ENCODE results near the gene ATAD1. TPM values are rescaled to one million over a fixed set of nuclear protein-coding genes. Genes with fewer than 3 reads are reported as not detected.

Gene ATAD1
- total RNA-seq, 1 experiment from 2014 or later, result 62.0 TPM

DNA sequence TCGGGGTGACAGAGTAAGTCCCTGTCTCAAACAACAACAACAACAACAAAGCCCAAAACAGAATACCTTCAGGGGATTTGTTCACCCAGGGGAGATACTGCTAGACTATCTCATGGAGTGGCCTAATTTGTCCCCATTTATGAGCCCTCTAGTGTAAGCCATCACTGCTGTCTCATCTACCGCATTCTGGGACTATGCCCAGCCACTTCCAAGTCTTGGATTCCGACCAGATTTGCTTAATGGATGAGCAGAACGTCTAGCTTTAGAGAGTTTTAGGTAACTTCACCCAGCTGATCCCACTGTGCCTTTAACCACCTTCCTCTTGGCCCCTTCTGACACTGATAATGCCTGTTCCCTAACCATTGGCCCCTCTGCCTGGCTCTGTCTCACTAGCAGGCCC lies 111.3 kb downstream of the ATAD1 start:
- DNase-seq (ENCODE audit: low read depth, low spot score) (no peak), ATAC-seq (no peak)
- no peaks in the 10 kb centered on the region for H3K4me1 ChIP-seq (ENCODE audit: control insufficient read depth, insufficient read depth, low read length)
- in situ Hi-C loops (cut with HindIII; ENCODE audit: low pct_unique_long_range_greater_than_20kb, low sequenced_read_pairs), result no loop called here
- no peaks in the 10 kb centered on the region for H3K27me3 ChIP-seq (ENCODE audit: control insufficient read depth, insufficient read depth, low read length)
- H3K27ac ChIP-seq (ENCODE audit: low read length), result no peak overlapping the region
- no peaks in the 10 kb centered on the region for H3K36me3 ChIP-seq (ENCODE audit: control insufficient read depth, insufficient read depth, low read length)
- TF ChIP-seq TCF7L2 (IDR thresholded peaks at IDR 0.05; ENCODE audit: low read depth, low read length) (no peak), SIN3A (IDR thresholded peaks at IDR 0.05; ENCODE audit: borderline replicate concordance, insufficient read depth, low read depth, low read length) (no peak), POLR2AphosphoS5 (IDR thresholded peaks at IDR 0.05; ENCODE audit: low read depth, low read length) (no peak)
- TF ChIP-seq, protein P1, sequence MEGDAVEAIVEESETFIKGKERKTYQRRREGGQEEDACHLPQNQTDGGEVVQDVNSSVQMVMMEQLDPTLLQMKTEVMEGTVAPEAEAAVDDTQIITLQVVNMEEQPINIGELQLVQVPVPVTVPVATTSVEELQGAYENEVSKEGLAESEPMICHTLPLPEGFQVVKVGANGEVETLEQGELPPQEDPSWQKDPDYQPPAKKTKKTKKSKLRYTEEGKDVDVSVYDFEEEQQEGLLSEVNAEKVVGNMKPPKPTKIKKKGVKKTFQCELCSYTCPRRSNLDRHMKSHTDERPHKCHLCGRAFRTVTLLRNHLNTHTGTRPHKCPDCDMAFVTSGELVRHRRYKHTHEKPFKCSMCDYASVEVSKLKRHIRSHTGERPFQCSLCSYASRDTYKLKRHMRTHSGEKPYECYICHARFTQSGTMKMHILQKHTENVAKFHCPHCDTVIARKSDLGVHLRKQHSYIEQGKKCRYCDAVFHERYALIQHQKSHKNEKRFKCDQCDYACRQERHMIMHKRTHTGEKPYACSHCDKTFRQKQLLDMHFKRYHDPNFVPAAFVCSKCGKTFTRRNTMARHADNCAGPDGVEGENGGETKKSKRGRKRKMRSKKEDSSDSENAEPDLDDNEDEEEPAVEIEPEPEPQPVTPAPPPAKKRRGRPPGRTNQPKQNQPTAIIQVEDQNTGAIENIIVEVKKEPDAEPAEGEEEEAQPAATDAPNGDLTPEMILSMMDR (IDR thresholded peaks at IDR 0.05), result no peak
- TF ChIP-seq, protein P2, sequence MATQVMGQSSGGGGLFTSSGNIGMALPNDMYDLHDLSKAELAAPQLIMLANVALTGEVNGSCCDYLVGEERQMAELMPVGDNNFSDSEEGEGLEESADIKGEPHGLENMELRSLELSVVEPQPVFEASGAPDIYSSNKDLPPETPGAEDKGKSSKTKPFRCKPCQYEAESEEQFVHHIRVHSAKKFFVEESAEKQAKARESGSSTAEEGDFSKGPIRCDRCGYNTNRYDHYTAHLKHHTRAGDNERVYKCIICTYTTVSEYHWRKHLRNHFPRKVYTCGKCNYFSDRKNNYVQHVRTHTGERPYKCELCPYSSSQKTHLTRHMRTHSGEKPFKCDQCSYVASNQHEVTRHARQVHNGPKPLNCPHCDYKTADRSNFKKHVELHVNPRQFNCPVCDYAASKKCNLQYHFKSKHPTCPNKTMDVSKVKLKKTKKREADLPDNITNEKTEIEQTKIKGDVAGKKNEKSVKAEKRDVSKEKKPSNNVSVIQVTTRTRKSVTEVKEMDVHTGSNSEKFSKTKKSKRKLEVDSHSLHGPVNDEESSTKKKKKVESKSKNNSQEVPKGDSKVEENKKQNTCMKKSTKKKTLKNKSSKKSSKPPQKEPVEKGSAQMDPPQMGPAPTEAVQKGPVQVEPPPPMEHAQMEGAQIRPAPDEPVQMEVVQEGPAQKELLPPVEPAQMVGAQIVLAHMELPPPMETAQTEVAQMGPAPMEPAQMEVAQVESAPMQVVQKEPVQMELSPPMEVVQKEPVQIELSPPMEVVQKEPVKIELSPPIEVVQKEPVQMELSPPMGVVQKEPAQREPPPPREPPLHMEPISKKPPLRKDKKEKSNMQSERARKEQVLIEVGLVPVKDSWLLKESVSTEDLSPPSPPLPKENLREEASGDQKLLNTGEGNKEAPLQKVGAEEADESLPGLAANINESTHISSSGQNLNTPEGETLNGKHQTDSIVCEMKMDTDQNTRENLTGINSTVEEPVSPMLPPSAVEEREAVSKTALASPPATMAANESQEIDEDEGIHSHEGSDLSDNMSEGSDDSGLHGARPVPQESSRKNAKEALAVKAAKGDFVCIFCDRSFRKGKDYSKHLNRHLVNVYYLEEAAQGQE (IDR thresholded peaks at IDR 0.05; ENCODE audit: insufficient read depth in 1 of 2, low read depth in 2 of 2, low read length in 1 of 2), result no peak
- H3K9me3 ChIP-seq (ENCODE audit: control insufficient read depth, insufficient read depth, low read depth, low read length), result no peaks in the 10 kb centered on the region
- no peak overlapping the region for H3K4me3 ChIP-seq (ENCODE audit: low read depth in 2 of 2, low read length in 2 of 2)
- intact Hi-C loops (cut with micrococcal nuclease; ENCODE audit: unreplicated experiment), result no loop called here
- ChIA-PET POLR2A (no interaction called here), CTCF (no interaction called here)
- BruUV-seq (replicated peaks), result no TSS peak

DNA sequence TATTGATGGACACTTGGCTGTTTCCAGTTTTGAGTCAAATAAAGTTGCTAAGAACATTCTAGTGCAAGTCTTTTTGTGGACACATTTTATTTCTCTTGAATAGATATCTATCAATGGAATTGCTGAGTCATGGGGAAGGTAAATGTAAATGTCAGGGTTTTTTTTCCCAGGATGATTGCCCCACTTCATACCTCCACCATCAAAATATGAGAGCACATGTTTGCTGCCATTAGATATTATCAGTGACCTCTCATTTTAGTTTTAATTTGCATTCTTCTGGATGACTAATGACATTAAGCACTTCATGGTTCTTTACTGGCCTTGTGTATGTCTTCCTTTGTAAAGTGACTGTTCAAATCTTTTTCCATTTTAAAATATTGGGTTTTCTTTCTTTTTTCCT lies 112.7 kb downstream of the ATAD1 start:
- DNase-seq (ENCODE audit: low read depth, low spot score), result no peak
- no peaks in the 10 kb centered on the region for H3K36me3 ChIP-seq (ENCODE audit: control insufficient read depth, insufficient read depth, low read length)
- intact Hi-C loops (cut with micrococcal nuclease; ENCODE audit: unreplicated experiment) (no loop called here), in situ Hi-C loops (cut with HindIII; ENCODE audit: low pct_unique_long_range_greater_than_20kb, low sequenced_read_pairs) (no loop called here)
- H3K4me1 ChIP-seq (ENCODE audit: control insufficient read depth, insufficient read depth, low read length), result no peaks in the 10 kb centered on the region
- no peak for TF ChIP-seq TCF7L2 (IDR thresholded peaks at IDR 0.05; ENCODE audit: low read depth, low read length)
- TF ChIP-seq, protein P1 (IDR thresholded peaks at IDR 0.05), result no peak
- no peaks in the 10 kb centered on the region for H3K27me3 ChIP-seq (ENCODE audit: control insufficient read depth, insufficient read depth, low read length)
- H3K27ac ChIP-seq (ENCODE audit: low read length), result no peak overlapping the region
- no peak overlapping the region for H3K4me3 ChIP-seq (ENCODE audit: low read depth in 2 of 2, low read length in 2 of 2)
- H3K9me3 ChIP-seq (ENCODE audit: control insufficient read depth, insufficient read depth, low read depth, low read length), result no peaks in the 10 kb centered on the region
- POLR2A ChIA-PET, result no interaction called here
- CTCF ChIA-PET, result no interaction called here
- no TSS peak for BruUV-seq (replicated peaks)
- no peak for ATAC-seq

DNA sequence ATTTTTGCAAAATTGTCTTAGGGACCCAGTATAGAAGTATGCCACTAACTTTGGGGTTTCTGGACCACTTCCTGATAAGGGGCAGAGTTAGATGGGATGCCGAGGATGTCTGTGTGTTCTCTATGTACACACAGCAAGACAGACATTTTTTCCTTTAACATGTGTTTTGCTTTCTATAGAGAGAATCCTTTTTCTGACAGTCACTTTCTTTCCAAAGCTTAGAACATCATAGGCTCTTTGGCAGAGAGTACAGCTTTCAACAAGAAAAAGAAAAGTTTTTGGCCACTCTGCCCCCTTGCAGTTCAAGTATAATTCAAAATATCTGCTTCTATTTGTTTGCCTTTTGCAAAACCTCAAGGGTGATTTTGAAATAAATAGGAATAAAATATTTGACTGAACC lies 114.3 kb downstream of the ATAD1 start:
- ChIA-PET POLR2A (no interaction called here), CTCF (no interaction called here)
- Histone ChIP-seq H3K27me3 (ENCODE audit: control insufficient read depth, insufficient read depth, low read length) (no peaks in the 10 kb centered on the region), H3K36me3 (ENCODE audit: control insufficient read depth, insufficient read depth, low read length) (no peaks in the 10 kb centered on the region), H3K27ac (ENCODE audit: low read length) (no peak overlapping the region), H3K4me1 (ENCODE audit: control insufficient read depth, insufficient read depth, low read length) (no peaks in the 10 kb centered on the region), H3K4me3 (ENCODE audit: low read depth in 2 of 2, low read length in 2 of 2) (no peak overlapping the region), H3K9me3 (ENCODE audit: control insufficient read depth, insufficient read depth, low read depth, low read length) (no peaks in the 10 kb centered on the region)
- ATAC-seq (no peak), DNase-seq (ENCODE audit: low read depth, low spot score) (no peak)
- TF ChIP-seq POLR2AphosphoS5 (IDR thresholded peaks at IDR 0.05; ENCODE audit: low read depth, low read length), result no peak
- TF ChIP-seq, protein P2 (IDR thresholded peaks at IDR 0.05; ENCODE audit: insufficient read depth in 1 of 2, low read depth in 2 of 2, low read length in 1 of 2), result no peak
- no peak for TF ChIP-seq SIN3A (IDR thresholded peaks at IDR 0.05; ENCODE audit: borderline replicate concordance, insufficient read depth, low read depth, low read length)
- TF ChIP-seq, protein P1 (IDR thresholded peaks at IDR 0.05), result no peak
- TF ChIP-seq TCF7L2 (IDR thresholded peaks at IDR 0.05; ENCODE audit: low read depth, low read length), result no peak
- BruUV-seq (replicated peaks), result no TSS peak
- intact Hi-C loops (cut with micrococcal nuclease; ENCODE audit: unreplicated experiment), result no loop called here
- in situ Hi-C loops (cut with HindIII; ENCODE audit: low pct_unique_long_range_greater_than_20kb, low sequenced_read_pairs), result no loop called here

Measured in Panc1 (cell line).